GM23248 (cell line): ENCODE measurements around the gene C22orf15. TPM values are rescaled to one million over a fixed set of nuclear protein-coding genes. Genes with fewer than 3 reads are reported as not detected.
"Not testable (repeated sequence)": the region's sequence is repeated elsewhere in the genome, so short reads cannot be mapped to it uniquely, and the experiment has no call there.

ENCODE experiments used
- DNase-seq: peaks from one replicate; pipeline ENCODE4 v3.0.0-alpha.2; 2015
- H2AFZ ChIP-seq: fragments of 200-600 bp; sonication (generic); 2 replicates; pipeline ENCODE4 v1.6.1; 2016; ENCODE audit warnings: antibody characterized with exemption
- H3F3A ChIP-seq: fragments of 200-600 bp; sonication (generic); 2 replicates; pipeline ENCODE4 v1.6.1; 2016; ENCODE audit warnings: mild to moderate bottlenecking, antibody characterized with exemption, mixed run types; ENCODE audit not compliant: insufficient read depth
- H3K27ac ChIP-seq: fragments of 200-600 bp; sonication (generic); 2 replicates; pipeline ENCODE4 v1.5.1; 2016; ENCODE audit warnings: mild to moderate bottlenecking
- H3K27me3 ChIP-seq: fragments of 200-600 bp; sonication (generic); replicated peaks from 2 replicates; pipeline ENCODE4 v1.6.1; 2016; ENCODE audit warnings: mild to moderate bottlenecking; ENCODE audit not compliant: insufficient read depth
- H3K36me3 ChIP-seq: fragments of 200-600 bp; sonication (generic); 2 replicates; pipeline ENCODE4 v1.6.1; 2016; ENCODE audit warnings: low read depth, mild to moderate bottlenecking
- H3K4me1 ChIP-seq: fragments of 200-600 bp; sonication (generic); 2 replicates; pipeline ENCODE4 v1.6.1; 2016; ENCODE audit warnings: mild to moderate bottlenecking; ENCODE audit not compliant: insufficient read depth
- H3K4me2 ChIP-seq: fragments of 200-600 bp; sonication (generic); one replicate; pipeline ENCODE4 v1.6.1; 2016; ENCODE audit warnings: mild to moderate bottlenecking; ENCODE audit not compliant: unreplicated experiment
- H3K4me3 ChIP-seq: fragments of 200-600 bp; sonication (generic); 2 replicates; pipeline ENCODE4 v1.5.1; 2016; ENCODE audit warnings: mild to moderate bottlenecking
- H3K79me2 ChIP-seq: fragments of 200-600 bp; sonication (generic); 2 replicates; pipeline ENCODE4 v1.6.1; 2016; ENCODE audit warnings: mild to moderate bottlenecking; ENCODE audit not compliant: insufficient read depth
- H3K9ac ChIP-seq: fragments of 200-600 bp; sonication (generic); 2 replicates; pipeline ENCODE4 v1.6.1; 2016; ENCODE audit warnings: mild to moderate bottlenecking
- H3K9me2 ChIP-seq: fragments of 200-600 bp; sonication (generic); 2 replicates; pipeline ENCODE4 v1.6.1; 2016; ENCODE audit warnings: mixed run types, mild to moderate bottlenecking, moderate library complexity; ENCODE audit not compliant: insufficient read depth
- H3K9me3 ChIP-seq: fragments of 200-600 bp; sonication (generic); one replicate; pipeline ENCODE4 v1.6.1; 2017; ENCODE audit warnings: low read depth
- H4K20me1 ChIP-seq: fragments of 200-600 bp; sonication (generic); 2 replicates; pipeline ENCODE4 v1.6.0; 2016; ENCODE audit not compliant: insufficient read depth
- EZH2 ChIP-seq: fragments of 200-600 bp; sonication (generic); IDR thresholded peaks from 2 replicates; pipeline ENCODE4 v1.6.1; 2018; ENCODE audit warnings: antibody characterized with exemption, mild to moderate bottlenecking; ENCODE audit not compliant: insufficient read depth, poor library complexity, severe bottlenecking
- EZH2phosphoT487 ChIP-seq: fragments of 200-600 bp; sonication (generic); IDR thresholded peaks from 2 replicates; pipeline ENCODE4 v1.6.1; 2018; ENCODE audit warnings: antibody characterized with exemption, moderate library complexity, mild to moderate bottlenecking, low read depth; ENCODE audit not compliant: insufficient read depth
- WGBS, 2 experiments: methylation state at CpG; one replicate each; pipeline ENCODE4 v1.1.6; 2015 to 2017; ENCODE audit warnings: low lambda C conversion rate in 2 of 2, low coverage in 1 of 2; ENCODE audit errors: missing lambda C conversion rate in 2 of 2; 5-methylcytosine and 5-hydroxymethylcytosine counted together
- in situ Hi-C: fragments of 300-500 bp; cut with MboI; formaldehyde crosslinking; loops from 2 replicates; pipeline ENCODE4 v1.15.0; 2020
- polyA plus RNA-seq: library from polyadenylated mRNA; unstranded; fragments of >200 nt; fragmentation: Nextera tagmentation; extraction: Ambion mirVana; gene quantifications from 2 replicates; pipeline ENCODE4 v1.2.1, GENCODE V29; 2016
- total RNA-seq: library from RNA; depleted of rRNA; stranded (reverse); fragments of >200 nt; shearing (Covaris generic); gene quantifications from 2 replicates; pipeline ENCODE4 v1.2.3, GENCODE V29; 2014

The C22orf15 gene
- total and polyA plus RNA-seq, 2 experiments from 2014 or later = 0.41 TPM; not detected in 1

GRCh38 chr22:23722160-23722559 lies 40.6 kb upstream of the C22orf15 start:
- H3K4me1 ChIP-seq = peaks cover 3% of the 10 kb centered on the region; the same call in 1 of the 2 replicates
- in situ Hi-C loops = no loop called here
- WGBS, 2 experiments = 38 to 41% methylated on average over 4 of the region's 4 CpGs

GRCh38 chr22:23722724-23723123 lies 40.1 kb upstream of the C22orf15 start:
- Histone ChIP-seq H3F3A (no peaks in the 10 kb centered on the region), H3K4me2 (no peak overlapping the region), H3K79me2 (no peaks in the 10 kb centered on the region), H4K20me1 (no peaks in the 10 kb centered on the region), H3K27me3 (no peaks in the 10 kb centered on the region), H3K9me2 (no peaks in the 10 kb centered on the region), H3K4me1 (no peaks in the 10 kb centered on the region), H2AFZ (no peak overlapping the region), H3K36me3 (no peaks in the 10 kb centered on the region), H3K9ac (no peak overlapping the region), H3K9me3 (no peaks in the 10 kb centered on the region), H3K4me3 (no peak overlapping the region), H3K27ac (no peak overlapping the region)
- DNase-seq = no peak
- WGBS, 2 experiments = 89 to 94% methylated on average over 2 of the region's 2 CpGs
- in situ Hi-C loops = no loop called here
- TF ChIP-seq EZH2phosphoT487 (no peak), EZH2 (no peak)

More at GRCh38 chr22:23722160-23722559, 40.6 kb upstream of the C22orf15 start:
- Histone ChIP-seq H3K27me3 (no peaks in the 10 kb centered on the region), H3K9me3 (no peaks in the 10 kb centered on the region), H3K4me2 (no peak overlapping the region), H3K27ac (no peak overlapping the region), H4K20me1 (no peaks in the 10 kb centered on the region), H3F3A (no peaks in the 10 kb centered on the region), H3K9me2 (no peaks in the 10 kb centered on the region), H3K36me3 (no peaks in the 10 kb centered on the region), H2AFZ (no peak overlapping the region), H3K4me3 (no peak overlapping the region), H3K9ac (no peak overlapping the region), H3K79me2 (no peaks in the 10 kb centered on the region)
- no peak for DNase-seq
- no peak for TF ChIP-seq EZH2
- no peak for TF ChIP-seq EZH2phosphoT487

- H3K36me3 ChIP-seq, H3K9me3 ChIP-seq, H3K4me3 ChIP-seq, H3K27ac ChIP-seq, H3K9ac ChIP-seq, H3K9me2 ChIP-seq, H3K4me1 ChIP-seq, in situ Hi-C loops, H4K20me1 ChIP-seq, DNase-seq, H3F3A ChIP-seq, H2AFZ ChIP-seq, H3K79me2 ChIP-seq, H3K4me2 ChIP-seq, H3K27me3 ChIP-seq: not testable (repeated sequence)
- 28 to 41% methylated on average over 4 of the region's 4 CpGs for WGBS, 2 experiments
Observed at GRCh38 chr22:23728108-23728507, 34.7 kb upstream of the C22orf15 start.

- H2AFZ ChIP-seq = no peak overlapping the region
- no peaks in the 10 kb centered on the region for H3K9me2 ChIP-seq
- H3K9me3 ChIP-seq = no peaks in the 10 kb centered on the region
- no peak overlapping the region for H3K9ac ChIP-seq
- H3F3A ChIP-seq = no peaks in the 10 kb centered on the region
- no peaks in the 10 kb centered on the region for H4K20me1 ChIP-seq
- H3K4me2 ChIP-seq = no peak overlapping the region
- H3K27ac ChIP-seq = no peak overlapping the region
- no peaks in the 10 kb centered on the region for H3K79me2 ChIP-seq
- no peaks in the 10 kb centered on the region for H3K27me3 ChIP-seq
- no peak for DNase-seq
- H3K4me1 ChIP-seq = no peaks in the 10 kb centered on the region
- no peak overlapping the region for H3K4me3 ChIP-seq
- no peak for TF ChIP-seq EZH2
- no peak for TF ChIP-seq EZH2phosphoT487
- H3K36me3 ChIP-seq = no peaks in the 10 kb centered on the region
- in situ Hi-C loops = no loop called here
Observed at GRCh38 chr22:23737696-23738095, 25.1 kb upstream of the C22orf15 start.

- Histone ChIP-seq H3K9me3 (no peaks in the 10 kb centered on the region), H3K36me3 (no peaks in the 10 kb centered on the region), H3K27me3 (no peaks in the 10 kb centered on the region), H3K9ac (no peak overlapping the region), H3K9me2 (no peaks in the 10 kb centered on the region), H3K4me2 (no peak overlapping the region), H3K27ac (no peak overlapping the region), H3K4me1 (no peaks in the 10 kb centered on the region), H3K4me3 (no peak overlapping the region), H2AFZ (no peak overlapping the region), H4K20me1 (no peaks in the 10 kb centered on the region), H3F3A (no peaks in the 10 kb centered on the region), H3K79me2 (no peaks in the 10 kb centered on the region)
- no peak for DNase-seq
- TF ChIP-seq EZH2 = no peak
- no peak for TF ChIP-seq EZH2phosphoT487
- in situ Hi-C loops = no loop called here
- WGBS, 2 experiments = 43% methylated on average over 7 of the region's 7 CpGs
Observed at GRCh38 chr22:23742505-23743264, 20.1 kb upstream of the C22orf15 start.
